Common myeloid progenitor, CD34-positive (primary cell): Measurements from ENCODE around the gene UVRAG.

Experiments used
- CTCF ChIA-PET: fragments of 350-600 bp; sonication (Branson Sonifier 250); formaldehyde crosslinking; loops from one replicate; lab custom pipeline; 2021; ENCODE audit warnings: antibody characterized with exemption; lab: Charles Lee
- POLR2A ChIA-PET: fragments of 350-600 bp; sonication (Branson Sonifier 250); formaldehyde crosslinking; loops from one replicate; lab custom pipeline; 2021; ENCODE audit warnings: antibody characterized with exemption; lab: Charles Lee
- DNase-seq, 3 donors: peaks; one replicate each; pipeline versions ENCODE4 v3.0.0 to v3.0.0-alpha.2; 2013
- H3K27ac ChIP-seq, 2 experiments: 1 replicate in 1 of 2; 2 replicates in 1 of 2; pipeline ENCODE4 v1.7.0; 2013; ENCODE audit warnings: inconsistent platforms in 2 of 2, low read length in 2 of 2, mild to moderate bottlenecking in 2 of 2, low read depth in 1 of 2, moderate library complexity in 1 of 2; ENCODE audit not compliant: severe bottlenecking in 2 of 2, insufficient read depth in 1 of 2, poor library complexity in 1 of 2
- H3K27me3 ChIP-seq, 5 experiments: replicated peaks in 2 of 5; 1 replicate in 3 of 5; 2 replicates in 2 of 5; pipeline versions ENCODE4 v1.6.1 to v1.7.0; 2013; ENCODE audit warnings: low read length in 4 of 5, mild to moderate bottlenecking in 2 of 5, moderate library complexity in 2 of 5, inconsistent platforms in 1 of 5; ENCODE audit not compliant: insufficient read depth in 5 of 5, control insufficient read depth in 4 of 5
- H3K36me3 ChIP-seq, 4 experiments: 1 replicate in 2 of 4; 2 replicates in 2 of 4; pipeline versions ENCODE4 v1.6.1 to v1.7.0; 2013; ENCODE audit warnings: low read length in 3 of 4, control low read depth in 1 of 4, mild to moderate bottlenecking in 1 of 4; ENCODE audit not compliant: control insufficient read depth in 4 of 4, insufficient read depth in 4 of 4
- H3K4me1 ChIP-seq, 4 experiments: 1 replicate in 3 of 4; 2 replicates in 1 of 4; pipeline versions ENCODE4 v1.6.1 to v1.7.1; 2013; ENCODE audit warnings: low read length in 3 of 4, mild to moderate bottlenecking in 3 of 4, control low read depth in 1 of 4, inconsistent platforms in 1 of 4, moderate library complexity in 1 of 4; ENCODE audit not compliant: control insufficient read depth in 4 of 4, insufficient read depth in 4 of 4; ENCODE audit errors: control extremely low read depth in 1 of 4
- H3K4me3 ChIP-seq, 7 experiments: 1 replicate in 4 of 7; 2 replicates in 3 of 7; pipeline versions ENCODE4 v1.5.1 to v1.7.0; 2013; ENCODE audit warnings: mild to moderate bottlenecking in 7 of 7, low read length in 6 of 7, moderate library complexity in 6 of 7, inconsistent platforms in 2 of 7, low read depth in 2 of 7, control low read depth in 1 of 7; ENCODE audit not compliant: insufficient read depth in 4 of 7, control insufficient read depth in 1 of 7; ENCODE audit errors: extremely low read depth in 1 of 7
- H3K9me3 ChIP-seq, 5 experiments: 1 replicate in 4 of 5; 2 replicates in 1 of 5; pipeline versions ENCODE4 v1.6.1 to v1.7.1; 2013; ENCODE audit warnings: low read length in 4 of 5, mild to moderate bottlenecking in 2 of 5, inconsistent platforms in 1 of 5, low read depth in 1 of 5, moderate library complexity in 1 of 5; ENCODE audit not compliant: control insufficient read depth in 4 of 5, insufficient read depth in 2 of 5; ENCODE audit errors: control extremely low read depth in 1 of 5
- WGBS: methylation state at CpG from one replicate; pipeline ENCODE4 v1.1.5; 2013; ENCODE audit not compliant: insufficient coverage; 5-methylcytosine and 5-hydroxymethylcytosine counted together

The UVRAG gene

GRCh38 chr11:75902631-75903030 is 87.6 kb downstream of the UVRAG start:
- ChIA-PET CTCF (interaction anchor here (0.7 to 8.3 kb wide), 4 partner anchors 15 to 251 kb away, joined by 3 to 73 read pairs (median 4); no protein-coding TSS in a partner anchor), POLR2A (no interaction called here)
- H3K36me3 ChIP-seq: peaks cover 0 to 5% (median 2%) of the 10 kb centered on the region in 4 experiments
- H3K27me3 ChIP-seq: no peaks in the 10 kb centered on the region
- no peak overlapping the region for H3K27ac ChIP-seq
- H3K4me3 ChIP-seq: no peak overlapping the region
- H3K9me3 ChIP-seq: no peaks in the 10 kb centered on the region
- WGBS: no CpG with 5 or more reads among the region's 2 CpGs
- H3K4me1 ChIP-seq: peaks cover 0 to 3% (median 0%) of the 10 kb centered on the region in 4 experiments
- no peak for DNase-seq

GRCh38 chr11:75903276-75903675 is 88.3 kb downstream of the UVRAG start:
- Histone ChIP-seq H3K27ac (no peak overlapping the region), H3K9me3 (no peaks in the 10 kb centered on the region), H3K36me3 (peaks cover 0 to 5% (median 2%) of the 10 kb centered on the region in 4 experiments), H3K4me3 (no peak overlapping the region), H3K27me3 (no peaks in the 10 kb centered on the region), H3K4me1 (peaks cover 0 to 3% (median 0%) of the 10 kb centered on the region in 4 experiments)
- ChIA-PET CTCF (interaction anchor here (1.4 to 1.6 kb wide), 2 partner anchors 15 to 243 kb away, joined by 3 to 4 read pairs; no protein-coding TSS in a partner anchor), POLR2A (no interaction called here)
- no peak for DNase-seq
- 79% methylated on average over 2 of the region's 2 CpGs for WGBS

GRCh38 chr11:75905434-75905833 is 90.4 kb downstream of the UVRAG start:
- no peak for DNase-seq
- ChIA-PET POLR2A (no interaction called here), CTCF (interaction anchor here (0.8 to 0.9 kb wide), 2 partner anchors 235 to 241 kb away, joined by 3 read pairs; no protein-coding TSS in a partner anchor)
- H3K36me3 ChIP-seq: peaks cover 0 to 5% (median 0%) of the 10 kb centered on the region in 4 experiments
- no peaks in the 10 kb centered on the region for H3K9me3 ChIP-seq
- no peak overlapping the region for H3K27ac ChIP-seq
- no peaks in the 10 kb centered on the region for H3K27me3 ChIP-seq
- no peak overlapping the region for H3K4me3 ChIP-seq
- H3K4me1 ChIP-seq: peaks cover 0 to 3% (median 0%) of the 10 kb centered on the region in 4 experiments

GRCh38 chr11:75907906-75908527 is 93.0 kb downstream of the UVRAG start:
- WGBS: no CpG with 5 or more reads among the region's 3 CpGs
- Histone ChIP-seq H3K27me3 (no peaks in the 10 kb centered on the region), H3K9me3 (no peaks in the 10 kb centered on the region), H3K36me3 (peaks cover 0 to 3% (median 0%) of the 10 kb centered on the region in 4 experiments), H3K4me3 (no peak overlapping the region), H3K4me1 (peaks cover 0 to 3% (median 0%) of the 10 kb centered on the region in 4 experiments), H3K27ac (no peak overlapping the region)
- ChIA-PET POLR2A (no interaction called here), CTCF (no interaction called here)
- no peak for DNase-seq

GRCh38 chr11:75910426-75911145 is 95.6 kb downstream of the UVRAG start:
- ChIA-PET CTCF (interaction anchor here (1.4 kb wide), 2 partner anchors 13 to 21 kb away, joined by 3 to 4 read pairs; no protein-coding TSS in a partner anchor), POLR2A (no interaction called here)
- Histone ChIP-seq H3K4me3 (no peak overlapping the region), H3K36me3 (peaks cover 0 to 8% (median 4%) of the 10 kb centered on the region in 4 experiments), H3K4me1 (peaks cover 0 to 3% (median 0%) of the 10 kb centered on the region in 4 experiments), H3K27ac (no peak overlapping the region), H3K27me3 (no peaks in the 10 kb centered on the region), H3K9me3 (no peaks in the 10 kb centered on the region)
- WGBS: 100% methylated on average over 2 of the region's 3 CpGs
- DNase-seq: no peak

GRCh38 chr11:75911459-75911858 is 96.4 kb downstream of the UVRAG start:
- H3K27ac ChIP-seq: no peak overlapping the region
- ChIA-PET POLR2A (no interaction called here), CTCF (no interaction called here)
- H3K4me3 ChIP-seq: no peak overlapping the region
- peaks cover 0 to 8% (median 3%) of the 10 kb centered on the region in 4 experiments for H3K36me3 ChIP-seq
- WGBS: 100% methylated on average over 3 of the region's 11 CpGs
- DNase-seq: no peak
- H3K27me3 ChIP-seq: no peaks in the 10 kb centered on the region
- peaks cover 0 to 3% (median 0%) of the 10 kb centered on the region in 4 experiments for H3K4me1 ChIP-seq
- H3K9me3 ChIP-seq: no peaks in the 10 kb centered on the region

- no peak for DNase-seq
- Histone ChIP-seq H3K36me3 (peaks cover 0 to 13% (median 6%) of the 10 kb centered on the region in 4 experiments), H3K27me3 (no peaks in the 10 kb centered on the region), H3K4me3 (no peak overlapping the region), H3K4me1 (no peaks in the 10 kb centered on the region), H3K27ac (no peak overlapping the region), H3K9me3 (no peaks in the 10 kb centered on the region)
- WGBS: no CpG with 5 or more reads among the region's 2 CpGs
- CTCF ChIA-PET: no interaction called here
- POLR2A ChIA-PET: no interaction called here
These were observed 99.0 kb downstream of the UVRAG start for GRCh38 chr11:75913984-75914383.
